ENCODE data around the gene TRERF1. TPM values are rescaled to one million over a fixed set of nuclear protein-coding genes. Genes with fewer than 3 reads are reported as not detected.

TRERF1 gene
- total RNA-seq, 1 experiment from 2014 or later = 0.39 TPM

DNA sequence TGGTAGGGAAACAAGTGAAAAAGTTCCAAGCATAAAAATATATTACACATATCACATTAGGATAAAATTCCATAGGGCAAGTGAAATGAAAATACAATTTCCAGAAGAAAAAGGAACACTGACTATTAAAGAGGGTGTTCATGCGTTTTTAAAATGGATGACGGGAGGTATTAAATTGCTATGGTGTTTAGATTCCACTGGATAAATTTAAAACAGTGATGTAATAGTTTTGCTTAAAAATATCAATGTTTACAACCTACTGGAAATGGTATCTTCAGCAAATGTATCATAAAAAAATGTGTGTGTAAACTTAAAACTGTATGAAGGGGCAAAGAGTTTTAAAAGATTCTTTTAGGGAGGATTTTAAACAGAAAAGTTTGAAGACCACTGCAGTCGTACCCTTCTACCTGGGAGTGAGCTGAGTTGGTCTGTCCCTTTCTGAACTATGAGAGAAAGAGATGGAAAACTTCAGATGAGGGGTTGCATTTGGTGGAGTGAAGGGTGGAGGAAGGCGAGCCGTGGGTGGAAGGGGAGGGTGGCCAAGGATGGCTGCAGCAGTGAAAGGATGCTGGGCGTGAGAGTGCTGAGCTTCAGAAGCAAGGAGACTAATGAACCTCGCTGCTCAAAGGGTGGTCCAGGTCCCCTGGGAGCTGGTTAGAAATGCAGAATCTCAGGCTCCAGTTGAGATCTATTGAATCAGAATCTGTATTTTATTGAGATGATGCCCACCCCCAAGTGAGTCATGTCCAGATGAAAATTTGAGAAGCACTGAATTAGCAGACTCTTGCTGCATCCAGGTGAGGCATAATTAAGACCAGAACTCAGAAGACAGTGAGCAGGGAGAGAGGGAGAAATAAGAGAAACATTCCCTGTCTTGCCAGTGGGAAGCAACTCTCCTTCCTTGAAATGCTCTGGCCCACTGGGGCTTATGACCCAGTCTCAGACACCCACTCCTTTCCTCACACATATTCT is 179.6 kb downstream of the TRERF1 start:
- H3K4me1 ChIP-seq = 0 out of 2 replicates have a peak, but pooled peaks cover 5% of the 10 kb centered on the region
- ChIA-PET POLR2A (no interaction called here), CTCF (interaction anchor here (0.5 kb wide), 1 partner anchor 12 kb away, joined by 4 read pairs; no protein-coding TSS in a partner anchor)
- BruUV-seq (replicated peaks) = no TSS peak
- H3K4me3 ChIP-seq (ENCODE audit: low read depth, low read length) = no peak overlapping the region
- Mint-ChIP-seq H3K4me3 (ENCODE audit: unreplicated experiment) (no peak overlapping the region), H3K4me1 (ENCODE audit: low read depth, unreplicated experiment) (no peaks in the 10 kb centered on the region), H3K9me3 (ENCODE audit: unreplicated experiment) (no peaks in the 10 kb centered on the region), H3K27me3 (ENCODE audit: insufficient read depth, unreplicated experiment) (no peaks in the 10 kb centered on the region), H3K27ac (ENCODE audit: unreplicated experiment) (no peak overlapping the region), H3K36me3 (ENCODE audit: insufficient read depth, unreplicated experiment) (no peaks in the 10 kb centered on the region)
- DNase-seq = no peak
- H3K9me3 ChIP-seq = no peaks in the 10 kb centered on the region
- no peaks in the 10 kb centered on the region for H3K36me3 ChIP-seq (ENCODE audit: control insufficient read depth, insufficient read depth, low read length)
- TF ChIP-seq, protein P1, sequence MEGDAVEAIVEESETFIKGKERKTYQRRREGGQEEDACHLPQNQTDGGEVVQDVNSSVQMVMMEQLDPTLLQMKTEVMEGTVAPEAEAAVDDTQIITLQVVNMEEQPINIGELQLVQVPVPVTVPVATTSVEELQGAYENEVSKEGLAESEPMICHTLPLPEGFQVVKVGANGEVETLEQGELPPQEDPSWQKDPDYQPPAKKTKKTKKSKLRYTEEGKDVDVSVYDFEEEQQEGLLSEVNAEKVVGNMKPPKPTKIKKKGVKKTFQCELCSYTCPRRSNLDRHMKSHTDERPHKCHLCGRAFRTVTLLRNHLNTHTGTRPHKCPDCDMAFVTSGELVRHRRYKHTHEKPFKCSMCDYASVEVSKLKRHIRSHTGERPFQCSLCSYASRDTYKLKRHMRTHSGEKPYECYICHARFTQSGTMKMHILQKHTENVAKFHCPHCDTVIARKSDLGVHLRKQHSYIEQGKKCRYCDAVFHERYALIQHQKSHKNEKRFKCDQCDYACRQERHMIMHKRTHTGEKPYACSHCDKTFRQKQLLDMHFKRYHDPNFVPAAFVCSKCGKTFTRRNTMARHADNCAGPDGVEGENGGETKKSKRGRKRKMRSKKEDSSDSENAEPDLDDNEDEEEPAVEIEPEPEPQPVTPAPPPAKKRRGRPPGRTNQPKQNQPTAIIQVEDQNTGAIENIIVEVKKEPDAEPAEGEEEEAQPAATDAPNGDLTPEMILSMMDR (IDR thresholded peaks at IDR 0.05; ENCODE audit: insufficient read depth in 1 of 2, low read depth in 1 of 2, low read length in 1 of 2, severe bottlenecking in 1 of 2, unreplicated experiment in 1 of 2) = no peak
- no peaks in the 10 kb centered on the region for H3K27me3 ChIP-seq (replicated peaks; ENCODE audit: control insufficient read depth, insufficient read depth, low read length)
- intact Hi-C loops (cut with micrococcal nuclease; ENCODE audit: unreplicated experiment) = no loop called here

DNA sequence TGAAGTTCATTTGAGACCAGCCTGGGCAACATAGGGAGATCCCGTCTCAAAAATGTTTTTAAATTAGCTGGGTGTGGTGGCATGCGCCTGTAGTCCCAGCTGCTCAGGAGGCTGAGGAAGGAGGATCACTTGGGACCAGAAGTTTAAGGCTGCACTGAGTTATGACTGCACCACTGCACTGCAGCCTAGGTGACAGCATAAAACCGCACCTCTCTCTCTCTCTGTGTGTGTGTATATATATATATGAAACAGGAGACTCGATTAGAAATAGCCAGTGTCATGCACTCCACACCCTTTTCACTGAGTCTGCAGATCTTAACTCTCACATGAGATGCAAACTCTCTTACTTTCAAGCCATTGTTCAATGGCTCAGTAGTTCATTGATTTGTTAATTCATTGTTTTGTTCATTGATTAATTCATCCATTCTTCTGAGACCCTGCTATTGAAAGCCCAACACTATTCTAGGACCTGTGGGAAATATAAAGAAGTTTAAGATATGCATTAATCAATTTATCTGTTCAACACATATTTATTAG is 181.7 kb downstream of the TRERF1 start:
- Mint-ChIP-seq H3K27me3 (ENCODE audit: insufficient read depth, unreplicated experiment) (no peaks in the 10 kb centered on the region), H3K9me3 (ENCODE audit: unreplicated experiment) (no peaks in the 10 kb centered on the region), H3K36me3 (ENCODE audit: insufficient read depth, unreplicated experiment) (no peaks in the 10 kb centered on the region), H3K4me3 (ENCODE audit: unreplicated experiment) (no peak overlapping the region), H3K4me1 (ENCODE audit: low read depth, unreplicated experiment) (no peaks in the 10 kb centered on the region), H3K27ac (ENCODE audit: unreplicated experiment) (no peak overlapping the region)
- H3K4me3 ChIP-seq (ENCODE audit: low read depth, low read length) = no peak overlapping the region
- DNase-seq = no peak
- ChIA-PET CTCF (no interaction called here), POLR2A (no interaction called here)
- H3K36me3 ChIP-seq (ENCODE audit: control insufficient read depth, insufficient read depth, low read length) = no peaks in the 10 kb centered on the region
- no TSS peak for BruUV-seq (replicated peaks)
- no peaks in the 10 kb centered on the region for H3K27me3 ChIP-seq (replicated peaks; ENCODE audit: control insufficient read depth, insufficient read depth, low read length)
- H3K9me3 ChIP-seq = no peaks in the 10 kb centered on the region
- TF ChIP-seq, protein P1 (IDR thresholded peaks at IDR 0.05; ENCODE audit: insufficient read depth in 1 of 2, low read depth in 1 of 2, low read length in 1 of 2, severe bottlenecking in 1 of 2, unreplicated experiment in 1 of 2) = no peak
- intact Hi-C loops (cut with micrococcal nuclease; ENCODE audit: unreplicated experiment) = no loop called here
- no peaks in the 10 kb centered on the region for H3K4me1 ChIP-seq

DNA sequence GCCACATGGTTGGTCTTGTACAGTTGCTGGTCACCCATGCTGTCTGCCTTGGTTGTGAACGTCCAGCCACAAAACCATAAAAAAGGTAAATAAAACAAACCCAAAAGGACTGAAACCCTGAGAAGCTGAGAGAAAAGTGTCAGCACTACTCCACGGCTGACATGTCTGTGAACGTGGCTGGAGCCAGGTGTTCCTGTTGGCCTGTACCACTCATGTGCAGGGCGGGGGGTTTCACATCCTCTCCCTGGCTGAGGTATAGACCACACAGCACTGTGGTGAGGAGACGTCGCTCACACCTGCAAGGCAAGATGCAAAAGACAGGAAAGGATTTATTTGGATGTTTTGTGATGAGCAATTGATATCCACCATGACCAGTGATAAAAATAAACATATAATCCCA is 182.2 kb downstream of the TRERF1 start:
- Mint-ChIP-seq H3K4me1 (ENCODE audit: low read depth, unreplicated experiment) (no peaks in the 10 kb centered on the region), H3K36me3 (ENCODE audit: insufficient read depth, unreplicated experiment) (no peaks in the 10 kb centered on the region), H3K9me3 (ENCODE audit: unreplicated experiment) (no peaks in the 10 kb centered on the region), H3K4me3 (ENCODE audit: unreplicated experiment) (no peak overlapping the region), H3K27ac (ENCODE audit: unreplicated experiment) (no peak overlapping the region), H3K27me3 (ENCODE audit: insufficient read depth, unreplicated experiment) (no peaks in the 10 kb centered on the region)
- TF ChIP-seq, protein P1 (IDR thresholded peaks at IDR 0.05; ENCODE audit: insufficient read depth in 1 of 2, low read depth in 1 of 2, low read length in 1 of 2, severe bottlenecking in 1 of 2, unreplicated experiment in 1 of 2) = no peak
- H3K9me3 ChIP-seq = no peaks in the 10 kb centered on the region
- no peaks in the 10 kb centered on the region for H3K4me1 ChIP-seq
- H3K36me3 ChIP-seq (ENCODE audit: control insufficient read depth, insufficient read depth, low read length) = no peaks in the 10 kb centered on the region
- H3K27me3 ChIP-seq (replicated peaks; ENCODE audit: control insufficient read depth, insufficient read depth, low read length) = no peaks in the 10 kb centered on the region; the same call in 1 of the 2 replicates
- ChIA-PET CTCF (no interaction called here), POLR2A (no interaction called here)
- no peak overlapping the region for H3K4me3 ChIP-seq (ENCODE audit: low read depth, low read length)
- no peak for DNase-seq
- BruUV-seq (replicated peaks) = no TSS peak
- intact Hi-C loops (cut with micrococcal nuclease; ENCODE audit: unreplicated experiment) = no loop called here

Measured in Caco-2 (cell line).